Myocyte (in vitro differentiated cells): ENCODE results near the gene SYNM. TPM values are rescaled to one million over a fixed set of nuclear protein-coding genes. Genes with fewer than 3 reads are reported as not detected.
A peak's percentile ranks its signal among the peaks of the same experiment; 100 is the strongest.
"Not testable (repeated sequence)": the region's sequence is repeated elsewhere in the genome, so short reads cannot be mapped to it uniquely, and the experiment has no call there.

Experiments
- DNase-seq: peaks from one replicate; pipeline ENCODE4 v3.0.0-alpha.2; 2012; ENCODE audit warnings: low read depth
- polyA plus RNA-seq: library from polyadenylated mRNA; unstranded; fragments of >200 nt; gene quantifications from one replicate; pipeline ENCODE4 v1.2.1, GENCODE V29; 2012; ENCODE audit warnings: missing spikeins
- total RNA-seq: library from RNA; depleted of rRNA; stranded (reverse); fragments of >200 nt; gene quantifications from 2 replicates; pipeline ENCODE4 v1.2.3, GENCODE V29; 2014

Gene SYNM
- 4.0 and 12.0 TPM in 2 replicates for total RNA-seq
- 3.3 TPM for polyA plus RNA-seq

- DNase-seq = peak; percentile 68
Observed at GRCh38 chr15:99104788-99105513, at the start of gene SYNM. SYNM (plus strand) TSS chr15:99105080; CDS start chr15:99105200, 120 bp downstream.

- no peak for DNase-seq
Observed at GRCh38 chr15:99055555-99056134, 49.2 kb upstream of the SYNM start.

GRCh38 chr15:99057020-99057419 is 47.9 kb upstream of the SYNM start:
- no peak for DNase-seq

- DNase-seq = no peak
Observed at GRCh38 chr15:99057697-99058420, 47.0 kb upstream of the SYNM start.

GRCh38 chr15:99058421-99058870 is 46.4 kb upstream of the SYNM start:
- no peak for DNase-seq

GRCh38 chr15:99059010-99059981 is 45.6 kb upstream of the SYNM start:
- DNase-seq = peak; percentile 92

GRCh38 chr15:99060186-99060585 is 44.7 kb upstream of the SYNM start:
- not testable (repeated sequence) for DNase-seq

- no peak for DNase-seq
Observed at GRCh38 chr15:99062226-99062625, 42.7 kb upstream of the SYNM start.

- DNase-seq = no peak
Observed at GRCh38 chr15:99068186-99068585, 36.7 kb upstream of the SYNM start.

- no peak for DNase-seq
Observed at GRCh38 chr15:99070208-99070607, 34.7 kb upstream of the SYNM start.

- no peak for DNase-seq
Observed at GRCh38 chr15:99071091-99071680, 33.7 kb upstream of the SYNM start.

GRCh38 chr15:99073008-99073717 is 31.7 kb upstream of the SYNM start:
- DNase-seq = no peak

- DNase-seq = no peak
Observed at GRCh38 chr15:99074446-99074845, 30.4 kb upstream of the SYNM start.

- not testable (repeated sequence) for DNase-seq
Observed at GRCh38 chr15:99075059-99075652, 29.7 kb upstream of the SYNM start.

GRCh38 chr15:99076109-99076508 is 28.8 kb upstream of the SYNM start:
- no peak for DNase-seq

GRCh38 chr15:99076555-99077308 is 28.1 kb upstream of the SYNM start:
- peak; percentile 86 for DNase-seq

- DNase-seq = no peak
Observed at GRCh38 chr15:99082798-99083197, 22.1 kb upstream of the SYNM start.

GRCh38 chr15:99084965-99085364 is 19.9 kb upstream of the SYNM start:
- no peak for DNase-seq
